ENCODE data around the gene STAT3. TPM values are rescaled to one million over a fixed set of nuclear protein-coding genes. Genes with fewer than 3 reads are reported as not detected.

The STAT3 gene
- total and polyA plus RNA-seq, 12 donors: 33.9 to 398 (median 109) TPM

- Histone ChIP-seq H3K4me3 (no peak overlapping the region), H3K4me1 (peaks cover 0 to 44% (median 19%) of the 10 kb centered on the region in 9 donors), H3K36me3 (no peaks in the 10 kb centered on the region), H3K27ac (peak overlapping the region in 2 of 10 donors; percentile 21 to 30), H3K9me3 (no peaks in the 10 kb centered on the region), H3K27me3 (peaks cover 0 to 4% (median 0%) of the 10 kb centered on the region in 7 donors)
- WGBS, 2 donors: 73 to 74% methylated on average over 3 of the region's 3 CpGs
- intact Hi-C loops (cut with DNase I): loop anchor here in 5 of 10 donors (5.0 to 10.0 kb wide), 4 partner anchors 32 to 92 kb away; no protein-coding TSS in a partner anchor
- ATAC-seq (peak in 3 of 8 donors; percentile 19 to 53 (median 39)), DNase-seq (no peak)
- no peak for TF ChIP-seq CTCF (IDR thresholded peaks at IDR 0.05)
These were observed 41.6 kb upstream of the STAT3 start for GRCh38 chr17:42429726-42430447.

- Histone ChIP-seq H3K9me3 (no peaks in the 10 kb centered on the region), H3K4me3 (no peak overlapping the region), H3K4me1 (peaks cover 0 to 57% (median 32%) of the 10 kb centered on the region in 9 donors), H3K27me3 (peaks cover 0 to 19% (median 0%) of the 10 kb centered on the region in 7 donors), H3K27ac (peak overlapping the region in 1 of 10 donors; percentile 21), H3K36me3 (no peaks in the 10 kb centered on the region)
- peak; percentile 32 to 71 (median 63) for TF ChIP-seq CTCF (IDR thresholded peaks at IDR 0.05)
- DNase-seq (peak in 1 of 2 donors; percentile 54), ATAC-seq (peak in 6 of 8 donors; percentile 27 to 66 (median 50))
- 65 to 73% methylated on average over 4 of the region's 4 CpGs for WGBS, 2 donors
- intact Hi-C loops (cut with DNase I): loop anchor here in 3 of 10 donors (5.0 to 10.0 kb wide), 3 partner anchors 34 to 94 kb away; no protein-coding TSS in a partner anchor
These were observed 40.1 kb upstream of the STAT3 start for GRCh38 chr17:42428141-42428944.

- DNase-seq: no peak
These were observed 36.9 kb upstream of the STAT3 start for GRCh38 chr17:42424991-42425610.

More at GRCh38 chr17:42424991-42425610, 36.9 kb upstream of the STAT3 start:
- no peak for TF ChIP-seq CTCF (IDR thresholded peaks at IDR 0.05)
- Histone ChIP-seq H3K4me3 (no peak overlapping the region), H3K27ac (peak overlapping the region in 5 of 10 donors; percentile 11 to 48 (median 21)), H3K9me3 (no peaks in the 10 kb centered on the region), H3K4me1 (peaks cover 3 to 54% (median 27%) of the 10 kb centered on the region in 9 donors), H3K27me3 (peaks cover 0 to 51% (median 0%) of the 10 kb centered on the region in 7 donors), H3K36me3 (no peaks in the 10 kb centered on the region)
- WGBS, 2 donors: 84 to 85% methylated on average over 4 of the region's 4 CpGs
- ATAC-seq: no peak
- intact Hi-C loops (cut with DNase I): loop anchor here in 9 of 10 donors (5.0 to 10.0 kb wide), 6 partner anchors 32 to 252 kb away; partner anchors contain the start of genes ATP6V0A1 (in 5 of the 9) and PLEKHH3 (in 1 of the 9)
